ENCODE data around the gene BCL11A.

DNA sequence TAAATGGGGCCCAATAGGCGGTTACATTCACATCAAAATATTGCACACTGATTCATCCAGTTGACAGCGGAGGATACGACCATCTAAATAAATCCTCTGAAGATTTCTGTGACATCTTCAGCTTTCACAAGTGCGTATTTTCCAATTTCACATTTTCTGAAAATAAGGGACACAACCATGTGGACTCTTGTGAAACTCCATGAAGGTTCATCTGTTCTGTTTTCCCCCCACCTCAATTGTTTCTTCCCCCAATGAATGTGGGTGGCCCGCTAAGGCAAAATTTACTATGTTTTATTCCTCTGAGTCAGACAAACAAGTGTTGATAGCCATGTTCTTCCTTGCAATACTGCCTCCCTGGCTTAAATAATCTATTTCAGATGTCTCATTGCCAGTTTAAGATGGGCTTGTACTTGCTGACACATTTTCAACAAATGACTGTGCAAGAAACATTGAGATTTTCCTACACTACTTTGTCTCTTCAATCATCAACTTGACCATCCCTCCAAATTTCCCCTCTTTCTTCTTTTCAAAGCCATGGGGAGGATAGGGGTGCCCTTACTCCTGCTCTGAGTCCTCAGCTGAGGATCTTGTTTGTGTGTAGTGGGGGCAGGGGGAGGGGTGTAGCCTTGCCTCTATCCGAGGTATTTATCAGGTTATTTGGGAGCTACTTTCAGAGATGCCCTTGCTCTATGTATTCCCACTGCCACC lies 78.2 kb downstream of the BCL11A start:
- TF ChIP-seq, protein P1, sequence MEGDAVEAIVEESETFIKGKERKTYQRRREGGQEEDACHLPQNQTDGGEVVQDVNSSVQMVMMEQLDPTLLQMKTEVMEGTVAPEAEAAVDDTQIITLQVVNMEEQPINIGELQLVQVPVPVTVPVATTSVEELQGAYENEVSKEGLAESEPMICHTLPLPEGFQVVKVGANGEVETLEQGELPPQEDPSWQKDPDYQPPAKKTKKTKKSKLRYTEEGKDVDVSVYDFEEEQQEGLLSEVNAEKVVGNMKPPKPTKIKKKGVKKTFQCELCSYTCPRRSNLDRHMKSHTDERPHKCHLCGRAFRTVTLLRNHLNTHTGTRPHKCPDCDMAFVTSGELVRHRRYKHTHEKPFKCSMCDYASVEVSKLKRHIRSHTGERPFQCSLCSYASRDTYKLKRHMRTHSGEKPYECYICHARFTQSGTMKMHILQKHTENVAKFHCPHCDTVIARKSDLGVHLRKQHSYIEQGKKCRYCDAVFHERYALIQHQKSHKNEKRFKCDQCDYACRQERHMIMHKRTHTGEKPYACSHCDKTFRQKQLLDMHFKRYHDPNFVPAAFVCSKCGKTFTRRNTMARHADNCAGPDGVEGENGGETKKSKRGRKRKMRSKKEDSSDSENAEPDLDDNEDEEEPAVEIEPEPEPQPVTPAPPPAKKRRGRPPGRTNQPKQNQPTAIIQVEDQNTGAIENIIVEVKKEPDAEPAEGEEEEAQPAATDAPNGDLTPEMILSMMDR (IDR thresholded peaks at IDR 0.05): no peak
- no peak for TF ChIP-seq POLR2A (IDR thresholded peaks at IDR 0.05)

All from esophagus squamous epithelium (tissue), 4 donors.